CD4-positive, alpha-beta memory T cell (primary cell): ENCODE results near the gene KRT85. TPM values are rescaled to one million over a fixed set of nuclear protein-coding genes. Genes with fewer than 3 reads are reported as not detected.
A peak's percentile ranks its signal among the peaks of the same experiment; 100 is the strongest.

Source experiments
- CTCF ChIA-PET: fragments of 350-600 bp; sonication (Branson Sonifier 250); formaldehyde crosslinking; loops from one replicate; lab custom pipeline; 2021; ENCODE audit warnings: inconsistent platforms; ENCODE audit not compliant: partially characterized antibody; lab: Charles Lee
- POLR2A ChIA-PET: fragments of 350-600 bp; sonication (Branson Sonifier 250); formaldehyde crosslinking; loops from one replicate; lab custom pipeline; 2021; ENCODE audit not compliant: partially characterized antibody; lab: Charles Lee
- DNase-seq, 5 donors: peaks; one replicate each; pipeline versions ENCODE4 v3.0.0 to v3.0.0-alpha.2; 2020 to 2022; ENCODE audit warnings: mixed read lengths in 1 of 5
- H3K27ac ChIP-seq: one replicate; pipeline ENCODE4 v1.7.0; 2013; ENCODE audit warnings: low read depth, low read length
- H3K27me3 ChIP-seq: 2 replicates; pipeline ENCODE4 v1.7.0; 2013; ENCODE audit warnings: mild to moderate bottlenecking, low read length, moderate library complexity; ENCODE audit not compliant: insufficient read depth
- H3K36me3 ChIP-seq: 2 replicates; pipeline ENCODE4 v1.7.0; 2013; ENCODE audit warnings: mild to moderate bottlenecking, low read length, moderate library complexity; ENCODE audit not compliant: insufficient read depth
- H3K4me1 ChIP-seq: 2 replicates; pipeline ENCODE4 v1.7.0; 2013; ENCODE audit warnings: mild to moderate bottlenecking, low read length, moderate library complexity; ENCODE audit not compliant: insufficient read depth
- H3K4me3 ChIP-seq, 2 donors: one replicate each; pipeline ENCODE4 v1.7.0; 2013; ENCODE audit warnings: low read length in 2 of 2, mild to moderate bottlenecking in 1 of 2
- H3K9me3 ChIP-seq, 2 donors: one replicate each; pipeline ENCODE4 v1.7.0; 2013; ENCODE audit warnings: low read length in 2 of 2, control low read depth in 1 of 2; ENCODE audit not compliant: control insufficient read depth in 1 of 2
- H3K27ac Mint-ChIP-seq, 7 donors: one replicate each; pipeline ENCODE4 v1.8.0; 2020 to 2021; ENCODE audit warnings: mixed read lengths in 7 of 7, mild to moderate bottlenecking in 6 of 7, inconsistent platforms in 3 of 7, moderate library complexity in 3 of 7
- H3K27me3 Mint-ChIP-seq, 2 donors: one replicate each; pipeline ENCODE4 v1.8.0; 2020 to 2021; ENCODE audit warnings: mixed read lengths in 2 of 2
- H3K36me3 Mint-ChIP-seq, 2 donors: one replicate each; pipeline ENCODE4 v1.8.0; 2020 to 2021; ENCODE audit warnings: mixed read lengths in 2 of 2, inconsistent platforms in 1 of 2, mild to moderate bottlenecking in 1 of 2
- H3K4me1 Mint-ChIP-seq, 4 donors: one replicate each; pipeline ENCODE4 v1.8.0; 2020 to 2021; ENCODE audit warnings: mixed read lengths in 4 of 4, mild to moderate bottlenecking in 1 of 4
- H3K4me3 Mint-ChIP-seq, 8 donors: one replicate each; pipeline ENCODE4 v1.8.0; 2020 to 2021; ENCODE audit warnings: mixed read lengths in 8 of 8, mild to moderate bottlenecking in 7 of 8, moderate library complexity in 6 of 8, inconsistent platforms in 3 of 8
- H3K9me3 Mint-ChIP-seq, 8 donors: one replicate each; pipeline ENCODE4 v1.8.0; 2020 to 2021; ENCODE audit warnings: mixed read lengths in 8 of 8, mild to moderate bottlenecking in 5 of 8, inconsistent platforms in 3 of 8, moderate library complexity in 1 of 8
- intact Hi-C: fragments of 100-400 bp; cut with micrococcal nuclease; formaldehyde crosslinking; loops from one replicate; pipeline ENCODE4 v1.15.1; 2023
- polyA plus RNA-seq, 2 donors: library from polyadenylated mRNA; unstranded; fragments of 300-500 nt; fragmentation: Illumina TruSeq; gene quantifications; one replicate each; pipeline ENCODE4 v1.2.3, GENCODE V29; 2021
- total RNA-seq, 2 experiments: library from RNA; stranded (reverse); gene quantifications; one replicate each; pipeline ENCODE4 v1.2.3, GENCODE V29; 2021

KRT85 gene
- total and polyA plus RNA-seq, 4 experiments from 2014 or later: not detected

GRCh38 chr12:52360663-52361271 lies 6.5 kb downstream of the KRT85 start:
- H3K9me3 Mint-ChIP-seq: no peaks in the 10 kb centered on the region
- Histone ChIP-seq H3K4me1 (peaks cover 12% of the 10 kb centered on the region), H3K27ac (no peak overlapping the region), H3K27me3 (no peaks in the 10 kb centered on the region), H3K36me3 (no peaks in the 10 kb centered on the region), H3K9me3 (no peaks in the 10 kb centered on the region), H3K4me3 (no peak overlapping the region)
- peaks cover 0 to 10% of the 10 kb centered on the region in 2 donors for H3K27me3 Mint-ChIP-seq
- intact Hi-C loops: no loop called here
- no peak overlapping the region for H3K4me3 Mint-ChIP-seq
- H3K4me1 Mint-ChIP-seq: peaks cover 9 to 20% (median 10%) of the 10 kb centered on the region in 4 donors
- POLR2A ChIA-PET: interaction anchor here (1.0 kb wide), 1 partner anchor 11 kb away, joined by 3 read pairs; no protein-coding TSS in a partner anchor
- DNase-seq: no peak
- CTCF ChIA-PET: interaction anchor here (1.3 to 2.1 kb wide), 4 partner anchors 12 to 33 kb away, joined by 4 to 8 read pairs (median 5); no protein-coding TSS in a partner anchor
- no peak overlapping the region for H3K27ac Mint-ChIP-seq
- no peaks in the 10 kb centered on the region for H3K36me3 Mint-ChIP-seq

DNA sequence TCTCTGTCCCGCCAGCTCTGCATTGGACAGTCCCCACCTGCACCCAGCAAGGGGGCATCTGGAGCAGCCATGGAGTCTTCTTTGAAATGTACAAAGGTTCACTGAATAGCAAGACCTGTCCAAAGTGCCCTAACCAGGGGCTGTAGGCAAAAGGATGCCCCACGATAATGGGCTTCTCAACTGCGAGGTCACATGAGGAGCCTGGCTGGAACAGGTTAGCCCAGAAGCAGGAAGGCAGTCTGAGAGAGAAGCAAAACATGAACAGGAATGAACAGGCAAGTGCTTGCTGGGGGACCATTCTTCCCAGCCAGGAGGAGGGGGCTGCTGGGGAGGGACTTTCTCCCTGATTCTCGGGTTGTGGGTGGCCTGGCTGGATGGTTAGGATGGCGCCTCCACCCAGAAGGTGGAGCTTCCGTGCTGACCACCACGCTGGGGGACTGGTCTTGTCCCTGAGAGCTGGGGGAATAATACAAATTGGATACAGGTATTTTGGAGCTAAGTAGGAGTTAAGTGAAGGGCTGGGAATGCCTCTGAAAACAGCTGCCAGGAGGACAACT lies 7.1 kb downstream of the KRT85 start:
- no peaks in the 10 kb centered on the region for H3K9me3 Mint-ChIP-seq
- H3K9me3 ChIP-seq: no peaks in the 10 kb centered on the region
- no peak overlapping the region for H3K4me3 Mint-ChIP-seq
- no peaks in the 10 kb centered on the region for H3K36me3 ChIP-seq
- peaks cover 12% of the 10 kb centered on the region for H3K4me1 ChIP-seq
- intact Hi-C loops: no loop called here
- peaks cover 9 to 20% (median 10%) of the 10 kb centered on the region in 4 donors for H3K4me1 Mint-ChIP-seq
- no peak overlapping the region for H3K4me3 ChIP-seq
- peaks cover 0 to 10% of the 10 kb centered on the region in 2 donors for H3K27me3 Mint-ChIP-seq
- no peaks in the 10 kb centered on the region for H3K27me3 ChIP-seq
- H3K36me3 Mint-ChIP-seq: no peaks in the 10 kb centered on the region
- CTCF ChIA-PET: interaction anchor here (2.1 kb wide), 1 partner anchor 13 kb away, joined by 8 read pairs; no protein-coding TSS in a partner anchor
- peak overlapping the region in 1 of 7 donors; percentile 37 for H3K27ac Mint-ChIP-seq
- no peak for DNase-seq
- no peak overlapping the region for H3K27ac ChIP-seq
- POLR2A ChIA-PET: interaction anchor here (1.0 to 1.3 kb wide), 2 partner anchors 12 to 33 kb away, joined by 3 read pairs; no protein-coding TSS in a partner anchor

- no peaks in the 10 kb centered on the region for H3K36me3 Mint-ChIP-seq
- POLR2A ChIA-PET: interaction anchor here (1.3 kb wide), 1 partner anchor 32 kb away, joined by 3 read pairs; no protein-coding TSS in a partner anchor
- no peak overlapping the region for H3K4me3 Mint-ChIP-seq
- H3K9me3 Mint-ChIP-seq: no peaks in the 10 kb centered on the region
- Histone ChIP-seq H3K27ac (no peak overlapping the region), H3K9me3 (no peaks in the 10 kb centered on the region), H3K4me3 (no peak overlapping the region), H3K27me3 (no peaks in the 10 kb centered on the region), H3K4me1 (peaks cover 12% of the 10 kb centered on the region), H3K36me3 (no peaks in the 10 kb centered on the region)
- DNase-seq: no peak
- peaks cover 9 to 20% (median 10%) of the 10 kb centered on the region in 4 donors for H3K4me1 Mint-ChIP-seq
- peaks cover 3 to 10% of the 10 kb centered on the region in 2 donors for H3K27me3 Mint-ChIP-seq
- intact Hi-C loops: no loop called here
- CTCF ChIA-PET: interaction anchor here (2.0 to 2.1 kb wide), 2 partner anchors 13 to 31 kb away, joined by 4 to 8 read pairs; no protein-coding TSS in a partner anchor
- peak overlapping the region in 2 of 7 donors; percentile 48 to 66 for H3K27ac Mint-ChIP-seq
These were observed 7.6 kb downstream of the KRT85 start for GRCh38 chr12:52359621-52360061.

DNA sequence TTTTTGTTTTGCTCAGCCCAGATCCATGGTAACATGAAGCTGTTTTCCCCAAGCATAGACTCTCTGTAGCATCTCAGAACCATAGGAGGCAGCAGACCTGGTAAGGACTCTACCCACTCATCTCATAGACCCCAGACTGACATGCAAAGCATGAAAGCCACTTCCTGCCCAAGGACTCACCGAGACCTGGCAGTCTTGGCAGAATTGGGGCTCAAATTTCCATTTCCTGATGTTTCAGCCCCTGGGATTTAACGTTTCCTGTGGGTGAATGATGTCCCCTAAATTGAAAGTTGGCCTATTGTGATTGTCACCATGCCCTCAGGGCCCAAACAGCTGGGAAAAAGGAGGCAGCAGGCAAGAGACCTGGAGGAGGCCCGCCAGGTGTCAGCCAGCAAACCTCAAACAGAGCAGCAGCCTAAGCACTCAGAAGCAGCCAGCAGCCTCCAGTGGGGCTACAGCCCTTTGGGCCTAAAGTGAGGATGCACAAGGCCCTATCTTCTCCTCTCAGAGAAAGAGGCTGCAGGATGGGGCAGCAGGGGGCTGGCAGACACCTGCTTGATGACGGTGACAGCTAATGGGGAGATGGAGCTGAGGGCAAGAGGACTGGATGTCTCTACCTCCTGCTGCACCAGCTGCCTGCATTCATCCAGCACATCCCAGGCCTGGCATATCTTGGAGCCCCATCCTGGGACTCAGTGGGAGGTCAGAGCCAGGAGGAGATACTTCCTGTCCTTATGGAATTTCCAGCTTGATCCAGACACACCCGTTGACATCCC lies 8.5 kb downstream of the KRT85 start:
- H3K36me3 ChIP-seq: no peaks in the 10 kb centered on the region
- intact Hi-C loops: no loop called here
- peak overlapping the region in 2 of 8 donors; percentile 15 to 40 for H3K4me3 Mint-ChIP-seq
- H3K9me3 Mint-ChIP-seq: no peaks in the 10 kb centered on the region
- H3K4me3 ChIP-seq: no peak overlapping the region
- DNase-seq: peak in 4 of 5 donors; percentile 3 to 26 (median 14)
- POLR2A ChIA-PET: interaction anchor here (1.3 kb wide), 1 partner anchor 31 kb away, joined by 3 read pairs; no protein-coding TSS in a partner anchor
- no peaks in the 10 kb centered on the region for H3K36me3 Mint-ChIP-seq
- CTCF ChIA-PET: interaction anchor here (1.1 to 2.1 kb wide), 4 partner anchors 14 to 521 kb away, joined by 4 to 8 read pairs (median 4); no protein-coding TSS in a partner anchor
- H3K27me3 Mint-ChIP-seq: peaks cover 6 to 8% of the 10 kb centered on the region in 2 donors
- H3K4me1 Mint-ChIP-seq: peaks cover 9 to 20% (median 10%) of the 10 kb centered on the region in 4 donors
- H3K4me1 ChIP-seq: peaks cover 12% of the 10 kb centered on the region
- H3K9me3 ChIP-seq: no peaks in the 10 kb centered on the region
- peak overlapping the region in 2 of 7 donors; percentile 9 to 30 for H3K27ac Mint-ChIP-seq
- H3K27me3 ChIP-seq: no peaks in the 10 kb centered on the region
- H3K27ac ChIP-seq: no peak overlapping the region

DNA sequence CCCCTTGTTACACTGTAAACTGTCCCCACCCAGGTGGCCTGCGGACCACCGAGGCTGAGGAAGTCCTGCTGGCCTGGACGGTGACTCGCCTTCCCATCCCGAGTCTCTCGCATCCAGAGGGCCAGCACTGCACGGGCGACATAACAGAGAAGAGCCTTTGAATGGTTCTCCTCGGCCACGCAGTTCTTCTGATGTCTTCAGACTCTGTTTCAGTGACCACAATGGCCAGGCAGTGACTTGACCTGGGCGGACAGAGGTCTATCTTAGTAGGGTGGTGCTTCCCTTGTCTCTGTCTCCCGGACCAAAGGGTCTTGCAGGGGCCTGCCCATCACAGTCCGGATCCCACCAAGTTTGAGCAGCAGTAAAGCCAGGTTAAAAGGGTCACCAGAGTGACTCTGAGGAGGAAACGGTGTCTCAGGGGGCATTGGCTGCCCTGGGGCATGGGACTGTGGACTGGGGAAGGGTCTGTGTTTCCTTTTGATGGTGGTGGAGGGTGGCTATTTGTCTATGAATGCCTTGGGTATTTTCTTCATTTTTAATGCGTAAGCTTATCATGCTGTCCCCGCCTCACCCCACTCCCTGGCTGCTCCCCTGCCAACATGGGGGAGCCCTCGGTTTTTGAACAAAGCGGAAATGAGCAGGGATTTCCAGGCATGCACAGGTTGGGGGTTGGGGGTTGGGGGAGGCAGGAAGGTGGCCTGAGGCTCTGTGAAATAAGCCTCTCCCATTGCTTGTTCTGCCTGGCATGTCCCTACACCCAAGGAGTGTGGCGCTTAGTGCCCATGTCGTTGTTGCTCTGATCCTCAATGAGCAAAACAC lies 10.3 kb downstream of the KRT85 start:
- Mint-ChIP-seq H3K27me3 (peaks cover 7 to 8% of the 10 kb centered on the region in 2 donors), H3K4me3 (no peak overlapping the region), H3K36me3 (no peaks in the 10 kb centered on the region), H3K9me3 (no peaks in the 10 kb centered on the region), H3K27ac (peak overlapping the region in 1 of 7 donors; percentile 22), H3K4me1 (peaks cover 15 to 31% (median 20%) of the 10 kb centered on the region in 4 donors)
- CTCF ChIA-PET: interaction anchor here (1.4 kb wide), 1 partner anchor 78 kb away, joined by 4 read pairs; no protein-coding TSS in a partner anchor
- peaks cover 17% of the 10 kb centered on the region for H3K4me1 ChIP-seq
- intact Hi-C loops: no loop called here
- no peaks in the 10 kb centered on the region for H3K9me3 ChIP-seq
- H3K4me3 ChIP-seq: no peak overlapping the region
- no peak for DNase-seq
- H3K36me3 ChIP-seq: no peaks in the 10 kb centered on the region
- POLR2A ChIA-PET: no interaction called here
- no peaks in the 10 kb centered on the region for H3K27me3 ChIP-seq
- H3K27ac ChIP-seq: no peak overlapping the region

- no peaks in the 10 kb centered on the region for H3K9me3 Mint-ChIP-seq
- no peaks in the 10 kb centered on the region for H3K27me3 ChIP-seq
- DNase-seq: no peak
- H3K36me3 ChIP-seq: no peaks in the 10 kb centered on the region
- H3K9me3 ChIP-seq: no peaks in the 10 kb centered on the region
- H3K36me3 Mint-ChIP-seq: no peaks in the 10 kb centered on the region
- no peak overlapping the region for H3K4me3 ChIP-seq
- intact Hi-C loops: no loop called here
- ChIA-PET POLR2A (no interaction called here), CTCF (no interaction called here)
- H3K4me1 ChIP-seq: peaks cover 25% of the 10 kb centered on the region
- H3K27ac Mint-ChIP-seq: peak overlapping the region in 1 of 7 donors; percentile 22
- peaks cover 19 to 32% (median 26%) of the 10 kb centered on the region in 4 donors for H3K4me1 Mint-ChIP-seq
- peaks cover 7 to 11% of the 10 kb centered on the region in 2 donors for H3K27me3 Mint-ChIP-seq
- H3K27ac ChIP-seq: no peak overlapping the region
- no peak overlapping the region for H3K4me3 Mint-ChIP-seq
These were observed 11.1 kb downstream of the KRT85 start for GRCh38 chr12:52356031-52356761.
